LNCAP (cell line): ENCODE measurements around the gene TTC39C.

Experiments
- CTCF ChIP-seq: fragments of 450-650 bp; IDR thresholded peaks from 2 replicates; pipeline ENCODE4 v1.5.1; 2017; ENCODE audit warnings: mild to moderate bottlenecking

The TTC39C gene

DNA sequence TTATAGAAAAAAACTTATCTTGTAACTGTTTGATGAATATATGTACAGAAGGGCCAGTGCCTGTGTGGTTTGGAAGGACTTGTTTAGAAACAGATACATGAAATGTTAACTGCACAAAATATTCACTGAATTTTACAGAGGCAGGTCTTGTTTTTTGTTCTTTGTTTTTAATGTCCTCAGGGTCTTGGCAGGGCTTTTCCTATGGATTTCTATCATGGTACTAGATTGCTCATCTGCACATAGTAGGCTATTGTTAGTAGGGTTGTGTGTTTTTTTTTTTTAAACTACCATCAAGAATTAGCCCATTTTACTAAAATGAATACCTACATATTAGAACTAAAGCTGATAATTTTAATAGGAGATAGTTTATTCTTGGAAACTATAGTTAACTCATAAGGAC is 127.8 kb downstream of the TTC39C start:
- no peak for TF ChIP-seq CTCF

DNA sequence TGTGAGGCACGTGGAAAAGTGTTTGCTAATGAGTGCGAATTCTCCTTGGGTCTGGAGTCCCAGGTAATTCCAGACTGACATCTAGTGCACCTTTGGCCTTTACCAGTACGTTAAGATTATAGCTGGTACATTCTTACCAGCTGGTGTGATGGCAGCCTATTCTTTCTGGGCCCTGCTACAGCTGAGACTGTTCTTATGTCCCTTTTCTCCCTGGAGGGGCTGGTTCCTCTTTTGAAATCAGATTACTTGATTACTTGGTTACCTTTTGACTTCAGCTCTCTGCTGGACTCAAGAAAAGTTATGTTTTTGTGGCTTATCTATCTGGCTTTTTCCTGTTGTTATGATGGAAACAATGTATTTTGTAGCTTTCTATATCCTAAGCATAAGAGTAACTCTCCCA is 138.8 kb downstream of the TTC39C start:
- TF ChIP-seq CTCF = no peak

DNA sequence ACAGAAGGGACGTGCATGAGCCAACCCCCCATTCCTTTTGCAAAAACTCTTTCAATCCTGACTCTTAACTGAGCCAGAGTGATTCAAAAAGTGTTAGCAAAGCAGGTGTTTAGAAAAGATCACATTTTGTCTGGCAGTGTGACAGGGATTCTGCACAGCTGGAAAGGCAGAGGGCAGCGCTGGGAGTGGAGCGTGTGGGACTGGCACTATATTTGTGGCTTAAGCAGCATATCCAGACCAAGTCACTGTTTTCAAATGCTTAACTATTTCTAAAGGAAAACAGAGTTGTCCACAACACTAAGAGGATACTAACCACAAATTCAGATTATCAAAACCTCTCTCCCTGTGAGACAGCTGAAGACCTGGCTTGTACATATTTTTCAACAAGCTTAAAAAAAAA is 143.3 kb downstream of the TTC39C start:
- no peak for TF ChIP-seq CTCF

DNA sequence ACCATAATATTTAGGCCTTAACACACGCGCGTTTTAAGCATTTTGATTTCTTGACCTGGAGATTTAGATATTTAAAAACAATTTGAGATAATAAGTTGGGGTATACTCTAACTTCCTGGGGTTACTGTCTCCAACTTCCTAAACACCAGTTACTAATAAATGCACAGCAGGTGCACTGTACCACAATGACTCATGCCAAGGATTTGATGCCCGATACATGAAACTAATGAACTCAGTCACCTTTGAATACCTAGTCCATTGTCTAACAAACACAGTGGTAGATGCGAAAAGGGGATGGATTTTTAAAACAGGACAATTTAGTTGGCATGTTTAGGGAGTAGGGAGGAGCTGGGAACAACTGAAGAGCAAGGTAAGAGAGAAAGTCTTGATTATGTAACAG is 145.5 kb downstream of the TTC39C start:
- no peak for TF ChIP-seq CTCF

- no peak for TF ChIP-seq CTCF
These were observed 146.8 kb downstream of the TTC39C start for GRCh38 chr18:24161304-24161703.

- TF ChIP-seq CTCF = no peak
These were observed 153.9 kb downstream of the TTC39C start for GRCh38 chr18:24168496-24168895.

DNA sequence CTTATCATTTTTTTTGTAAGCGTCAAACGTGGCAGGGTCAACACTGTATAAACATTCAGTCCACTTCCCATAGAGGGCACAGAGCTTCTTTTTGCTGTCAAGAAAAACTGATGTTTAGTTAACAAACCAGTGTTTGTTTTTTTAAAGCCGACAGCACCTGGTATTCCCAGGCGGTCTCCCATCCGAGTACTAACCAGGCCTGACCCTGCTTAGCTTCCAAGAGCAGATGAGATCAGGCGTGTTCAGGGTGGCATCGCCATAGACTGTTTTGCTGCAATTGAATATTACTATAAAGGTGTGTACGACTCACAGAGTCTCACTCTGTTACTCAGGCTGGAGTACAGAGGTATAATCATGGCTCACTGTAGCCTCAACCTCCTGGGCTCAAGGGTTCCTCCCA is 155.8 kb downstream of the TTC39C start:
- no peak for TF ChIP-seq CTCF

DNA sequence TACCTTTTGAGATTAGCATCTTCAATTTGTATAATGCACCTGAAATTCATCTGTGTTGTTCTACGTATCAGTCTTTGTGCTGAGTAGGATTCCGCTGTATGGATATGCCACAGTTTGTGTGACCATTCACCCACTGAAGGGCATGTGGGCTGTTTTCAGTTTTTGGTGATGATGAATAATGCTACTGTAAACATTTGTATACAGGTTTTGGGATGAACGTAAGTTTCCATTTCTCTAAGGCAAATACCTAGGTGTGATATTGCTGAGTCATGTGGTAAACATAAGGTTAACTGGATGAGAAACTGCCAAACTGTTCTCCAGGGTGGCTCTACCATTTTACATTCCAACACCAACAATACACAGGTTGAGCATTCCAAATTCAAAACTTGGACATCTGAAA is 159.4 kb downstream of the TTC39C start:
- no peak for TF ChIP-seq CTCF
